IMR-90 (cell line): ENCODE data around the gene LRFN4. TPM values are rescaled to one million over a fixed set of nuclear protein-coding genes. Genes with fewer than 3 reads are reported as not detected.

Source experiments
- ATAC-seq: fragments of 200-7000 bp; cut with Tn5 transposase; 2 replicates; pipeline ENCODE4 v1.9.1; 2020; ENCODE audit warnings: low read depth, mild to moderate bottlenecking, moderate library complexity
- BruUV-seq: library from RNA; stranded (reverse); fragments of 400-500 nt; replicated peaks from 2 replicates; lab custom pipeline; 2021; lab: Mats Ljungman, UMichigan
- CTCF ChIA-PET: fragments of 300-600 bp; formaldehyde crosslinking; extraction: SDS; loops from one replicate; lab custom pipeline; 2021; ENCODE audit warnings: antibody characterized with exemption; lab: Yijun Ruan, JAX
- POLR2A ChIA-PET: fragments of 300-600 bp; sonication (Branson Sonifier 250); formaldehyde crosslinking; loops from one replicate; lab custom pipeline; 2022; ENCODE audit warnings: antibody characterized with exemption; ENCODE audit not compliant: unreplicated experiment; lab: Charles Lee
- DNase-seq: peaks from one replicate; pipeline ENCODE4 v3.0.0; 2013
- H2AFZ ChIP-seq: replicated peaks from 2 replicates; pipeline ENCODE3; 2013; ENCODE audit warnings: low read length, mild to moderate bottlenecking; ENCODE audit not compliant: poor library complexity
- H2AK5ac ChIP-seq: 2 replicates; pipeline ENCODE4 v1.6.1; 2013; ENCODE audit warnings: low read depth, low read length, inconsistent platforms
- H2AK9ac ChIP-seq: replicated peaks from 2 replicates; pipeline ENCODE3; 2013; ENCODE audit warnings: mild to moderate bottlenecking, low read depth, low read length, moderate library complexity; ENCODE audit not compliant: poor library complexity
- H2BK120ac ChIP-seq: 2 replicates; pipeline ENCODE4 v1.6.1; 2013; ENCODE audit warnings: low read depth, low read length, inconsistent platforms
- H2BK15ac ChIP-seq: 3 replicates; pipeline ENCODE4 v1.6.1; 2013; ENCODE audit warnings: low read depth, low read length, inconsistent platforms
- H2BK20ac ChIP-seq: 2 replicates; pipeline ENCODE4 v1.6.1; 2013; ENCODE audit warnings: low read depth, mild to moderate bottlenecking, inconsistent platforms, low read length, moderate library complexity
- H2BK5ac ChIP-seq: 2 replicates; pipeline ENCODE4 v1.6.1; 2013; ENCODE audit warnings: mild to moderate bottlenecking, low read depth, low read length, inconsistent platforms; ENCODE audit not compliant: poor library complexity, severe bottlenecking
- H3K14ac ChIP-seq: replicated peaks from 2 replicates; pipeline ENCODE4 v1.6.1; 2013; ENCODE audit warnings: low read depth, low read length, inconsistent platforms
- H3K18ac ChIP-seq: 2 replicates; pipeline ENCODE4 v1.6.1; 2013; ENCODE audit warnings: low read depth, low read length, control low read depth
- H3K23ac ChIP-seq: 2 replicates; pipeline ENCODE4 v1.6.1; 2013; ENCODE audit warnings: low read depth, low read length, inconsistent platforms
- H3K27ac ChIP-seq: 2 replicates; pipeline ENCODE4 v1.5.1; 2013; ENCODE audit warnings: mild to moderate bottlenecking, control low read depth, low read length; ENCODE audit not compliant: insufficient read depth
- H3K27me3 ChIP-seq: 2 replicates; pipeline ENCODE4 v1.6.1; 2013; ENCODE audit warnings: low read length; ENCODE audit not compliant: control insufficient read depth, insufficient read depth
- H3K36me3 ChIP-seq: 2 replicates; pipeline ENCODE4 v1.6.1; 2013; ENCODE audit warnings: low read length, mixed read lengths; ENCODE audit not compliant: control insufficient read depth, insufficient read depth
- H3K4ac ChIP-seq: 2 replicates; pipeline ENCODE4 v1.6.1; 2013; ENCODE audit warnings: low read depth, low read length, inconsistent platforms
- H3K4me1 ChIP-seq: 2 replicates; pipeline ENCODE4 v1.6.1; 2013; ENCODE audit warnings: low read length, mixed read lengths; ENCODE audit not compliant: control insufficient read depth, insufficient read depth
- H3K4me2 ChIP-seq: 2 replicates; pipeline ENCODE4 v1.6.1; 2013; ENCODE audit warnings: low read depth, mild to moderate bottlenecking, control low read depth, low read length, moderate library complexity
- H3K4me3 ChIP-seq: 2 replicates; pipeline ENCODE4 v1.5.1; 2013; ENCODE audit warnings: low read depth, mild to moderate bottlenecking, control low read depth, low read length, moderate library complexity; ENCODE audit not compliant: insufficient read depth
- H3K56ac ChIP-seq: 2 replicates; pipeline ENCODE4 v1.6.1; 2013; ENCODE audit warnings: low read length, inconsistent platforms; ENCODE audit not compliant: insufficient read depth; ENCODE audit errors: extremely low read depth
- H3K79me1 ChIP-seq, 2 experiments: 2 replicates each; pipeline ENCODE4 v1.6.1; 2013; ENCODE audit warnings: low read length in 2 of 2, inconsistent platforms in 1 of 2, low read depth in 1 of 2
- H3K9ac ChIP-seq: 2 replicates; pipeline ENCODE4 v1.6.1; 2013; ENCODE audit warnings: low read depth, low read length, control low read depth
- H3K9me1 ChIP-seq: 2 replicates; pipeline ENCODE4 v1.6.1; 2013; ENCODE audit warnings: low read length, inconsistent platforms; ENCODE audit not compliant: insufficient read depth
- H3K9me3 ChIP-seq: 2 replicates; pipeline ENCODE4 v1.6.1; 2013; ENCODE audit warnings: low read length; ENCODE audit not compliant: control insufficient read depth, insufficient read depth
- H4K20me1 ChIP-seq: 2 replicates; pipeline ENCODE4 v1.6.1; 2013; ENCODE audit warnings: low read length, inconsistent platforms; ENCODE audit not compliant: insufficient read depth
- H4K5ac ChIP-seq: 2 replicates; pipeline ENCODE4 v1.6.1; 2013; ENCODE audit warnings: mild to moderate bottlenecking, low read depth, low read length, control low read depth
- H4K8ac ChIP-seq, 2 experiments: 2 replicates each; pipeline ENCODE4 v1.6.1; 2013; ENCODE audit warnings: low read depth in 2 of 2, low read length in 2 of 2, control low read depth in 1 of 2, inconsistent platforms in 1 of 2
- H4K91ac ChIP-seq: 2 replicates; pipeline ENCODE4 v1.6.1; 2013; ENCODE audit warnings: low read depth, low read length, inconsistent platforms; ENCODE audit not compliant: insufficient read depth
- CEBPB ChIP-seq: IDR thresholded peaks from 2 replicates; pipeline ENCODE4 v1.6.1; 2012; ENCODE audit warnings: low read depth, low read length, improper control_type of control experiment
- MAFK ChIP-seq: IDR thresholded peaks from 2 replicates; pipeline ENCODE4 v1.6.1; 2012; ENCODE audit warnings: low read depth, low read length, improper control_type of control experiment
- RAD21 ChIP-seq: IDR thresholded peaks from 2 replicates; pipeline ENCODE4 v1.6.1; 2012; ENCODE audit warnings: low read length, improper control_type of control experiment
- USF2 ChIP-seq: fragments of 150-350 bp; IDR thresholded peaks from 2 replicates; pipeline ENCODE4 v1.6.1; 2017; ENCODE audit warnings: mild to moderate bottlenecking, antibody characterized with exemption, low read length, low read depth
- WGBS, 2 experiments: methylation state at CpG; one replicate each; pipeline versions ENCODE4 v1.1.5 to v1.1.7; 2013; ENCODE audit warnings: missing lambda C conversion rate in 2 of 2; ENCODE audit not compliant: insufficient read length in 1 of 2; ENCODE audit errors: extremely low coverage in 2 of 2; 5-methylcytosine and 5-hydroxymethylcytosine counted together
- dilution Hi-C: fragments of 300-500 bp; cut with HindIII; formaldehyde crosslinking; loops from one replicate; pipeline ENCODE4 v1.14.3; 2018; ENCODE audit warnings: low sequenced_read_pairs; ENCODE audit not compliant: unreplicated experiment
- in situ Hi-C: fragments of 300-500 bp; cut with MboI; formaldehyde crosslinking; loops from 3 replicates; pipeline ENCODE4 v1.14.3; 2019; ENCODE audit warnings: low sequenced_read_pairs, inconsistent platforms, mixed read lengths
- intact Hi-C: fragments of 100-400 bp; cut with micrococcal nuclease; formaldehyde crosslinking; loops from 2 replicates; pipeline ENCODE4 v1.10.0; 2022
- polyA plus RNA-seq, 3 experiments: library from polyadenylated mRNA; depleted of rRNA; stranded (reverse); fragments of >200 nt; gene quantifications; 2 replicates each; pipeline ENCODE4 v1.2.3, GENCODE V29; 2012; ENCODE audit warnings: low replicate concordance in 1 of 3
- total RNA-seq: library from RNA; depleted of rRNA; stranded (reverse); fragments of >200 nt; gene quantifications from 2 replicates; pipeline ENCODE4 v1.2.3, GENCODE V29; 2012

LRFN4 gene
- total and polyA plus RNA-seq, 2 of the 4 experiments (the other 2 are of a cell fraction): 6.1 to 18.9 TPM

GRCh38 chr11:66904981-66905521 is 48.2 kb downstream of the LRFN4 start:
- Histone ChIP-seq H3K9ac (no peak overlapping the region), H2AFZ (no peak overlapping the region), H3K9me1 (peaks cover 32% of the 10 kb centered on the region), H3K36me3 (peaks cover 2% of the 10 kb centered on the region; the same call in 1 of the 2 replicates), H3K23ac (no peak overlapping the region), H4K20me1 (no peaks in the 10 kb centered on the region; the same call in 1 of the 2 replicates), H3K4ac (no peak overlapping the region), H2BK20ac (peak overlapping the region; percentile 27), H2BK15ac (no peak overlapping the region), H3K4me2 (no peak overlapping the region), H3K27me3 (no peaks in the 10 kb centered on the region), H3K9me3 (no peaks in the 10 kb centered on the region), H3K14ac (no peak overlapping the region), H2BK5ac (no peak overlapping the region), H3K79me1 (peaks cover 0 to 29% of the 10 kb centered on the region in 2 experiments; a peak in 2 of 4 replicates), H3K27ac (no peak overlapping the region), H4K91ac (no peak overlapping the region), H2AK9ac (no peak overlapping the region), H2AK5ac (no peak overlapping the region), H3K4me3 (no peak overlapping the region), H4K5ac (no peak overlapping the region), H4K8ac (no peak overlapping the region; a peak in 1 of 4 replicates), H3K18ac (no peak overlapping the region), H3K56ac (no peak overlapping the region), H3K4me1 (peaks cover 23% of the 10 kb centered on the region), H2BK120ac (no peak overlapping the region)
- dilution Hi-C loops: no loop called here
- WGBS, 2 experiments: 100% methylated on average over 2 of the region's 8 CpGs; no CpG with 5 or more reads in 1 of the 2 experiments
- in situ Hi-C loops: no loop called here
- TF ChIP-seq USF2 (no peak), CEBPB (no peak), RAD21 (no peak), MAFK (peak; percentile 82)
- ChIA-PET POLR2A (no interaction called here), CTCF (no interaction called here)
- DNase-seq (no peak), ATAC-seq (no peak)
- BruUV-seq: no TSS peak
- intact Hi-C loops: no loop called here
